ENCODE measurements around the gene RUVBL2.

RUVBL2 gene

GRCh38 chr19:48993175-48994034 is at the start of gene RUVBL2, which contains the start of gene GYS1:
RUVBL2 (plus strand) TSS chr19:48993887; CDS start chr19:48993912, 25 bp downstream.
GYS1 (minus strand) TSS chr19:48993309; CDS start chr19:48993112, 197 bp downstream.
- peak; percentile 99 for DNase-seq

- no peak for DNase-seq
Observed at GRCh38 chr19:48945415-48945814, 48.3 kb upstream of the RUVBL2 start.

GRCh38 chr19:48945817-48946216 is 47.9 kb upstream of the RUVBL2 start:
- DNase-seq: no peak

GRCh38 chr19:48946463-48947257 is 47.0 kb upstream of the RUVBL2 start:
- no peak for DNase-seq

GRCh38 chr19:48947258-48947542 is 46.5 kb upstream of the RUVBL2 start:
- no peak for DNase-seq

- no peak for DNase-seq
Observed at GRCh38 chr19:48950159-48950558, 43.5 kb upstream of the RUVBL2 start.

GRCh38 chr19:48950830-48951519 is 42.7 kb upstream of the RUVBL2 start:
- no peak for DNase-seq

- no peak for DNase-seq
Observed at GRCh38 chr19:48953141-48953540, 40.5 kb upstream of the RUVBL2 start.

- no peak for DNase-seq
Observed at GRCh38 chr19:48953990-48954594, 39.6 kb upstream of the RUVBL2 start.

GRCh38 chr19:48954595-48955307 is 38.9 kb upstream of the RUVBL2 start, which contains the start of gene BAX:
BAX (plus strand) TSS chr19:48954875; CDS start chr19:48954929, 54 bp downstream.
- peak; percentile 96 for DNase-seq

GRCh38 chr19:48955308-48955958 is 38.3 kb upstream of the RUVBL2 start:
- no peak for DNase-seq

GRCh38 chr19:48958006-48958405 is 35.7 kb upstream of the RUVBL2 start:
- DNase-seq: no peak

GRCh38 chr19:48959341-48960239 is 34.1 kb upstream of the RUVBL2 start:
- no peak for DNase-seq

GRCh38 chr19:48961051-48961649 is 32.5 kb upstream of the RUVBL2 start:
- DNase-seq: no peak

- no peak for DNase-seq
Observed at GRCh38 chr19:48961673-48962028, 32.0 kb upstream of the RUVBL2 start.

- peak; percentile 47 for DNase-seq
Observed at GRCh38 chr19:48962029-48962848, 31.4 kb upstream of the RUVBL2 start.

GRCh38 chr19:48962849-48963165 is 30.9 kb upstream of the RUVBL2 start:
- DNase-seq: no peak

- DNase-seq: peak; percentile 55
Observed at GRCh38 chr19:48963371-48964204, 30.1 kb upstream of the RUVBL2 start.
